Neutrophil (primary cell): ENCODE measurements around the gene TUBE1.

Experiments
- H3K27ac ChIP-seq: fragments of 200-600 bp; sonication (generic); 2 replicates; pipeline ENCODE4 v1.5.1; 2016; ENCODE audit warnings: mild to moderate bottlenecking, moderate library complexity
- H3K27me3 ChIP-seq: fragments of 200-600 bp; sonication (generic); 2 replicates; pipeline ENCODE4 v1.6.0; 2016; ENCODE audit warnings: mild to moderate bottlenecking
- H3K36me3 ChIP-seq: fragments of 200-600 bp; sonication (generic); 2 replicates; pipeline ENCODE4 v1.5.1; 2017
- H3K4me1 ChIP-seq, 2 experiments: fragments of 200-600 bp in 1 of 2; sonication (generic) in 1 of 2; 1 replicate in 1 of 2; 2 replicates in 1 of 2; pipeline versions ENCODE4 v1.5.1 to v1.6.1; 2013 to 2016; ENCODE audit warnings: low read depth in 1 of 2, low read length in 1 of 2, mild to moderate bottlenecking in 1 of 2, moderate library complexity in 1 of 2; ENCODE audit not compliant: control insufficient read depth in 1 of 2, insufficient read depth in 1 of 2
- H3K4me3 ChIP-seq, 2 experiments: fragments of 200-600 bp in 1 of 2; sonication (generic) in 1 of 2; 1 replicate in 1 of 2; 2 replicates in 1 of 2; pipeline ENCODE4 v1.5.1; 2013 to 2016; ENCODE audit warnings: low read depth in 1 of 2, low read length in 1 of 2, mild to moderate bottlenecking in 1 of 2, moderate library complexity in 1 of 2
- H3K9me3 ChIP-seq: fragments of 200-600 bp; sonication (generic); 2 replicates; pipeline ENCODE4 v1.5.1; 2016
- TF ChIP-seq, protein P1 (sequence below): fragments of 200-600 bp; sonication (generic); IDR thresholded peaks from 2 replicates; pipeline ENCODE4 v1.5.1; 2016; ENCODE audit warnings: antibody characterized with exemption

The TUBE1 gene

GRCh38 chr6:112043032-112044007 lies 44.0 kb downstream of the TUBE1 start:
- Histone ChIP-seq H3K36me3 (no peaks in the 10 kb centered on the region), H3K9me3 (no peaks in the 10 kb centered on the region), H3K27me3 (no peaks in the 10 kb centered on the region), H3K4me1 (peaks cover 3 to 4% of the 10 kb centered on the region in 2 experiments), H3K4me3 (peak overlapping the region; percentile 65 to 68), H3K27ac (peak overlapping the region; percentile 37)
- TF ChIP-seq, protein P1, sequence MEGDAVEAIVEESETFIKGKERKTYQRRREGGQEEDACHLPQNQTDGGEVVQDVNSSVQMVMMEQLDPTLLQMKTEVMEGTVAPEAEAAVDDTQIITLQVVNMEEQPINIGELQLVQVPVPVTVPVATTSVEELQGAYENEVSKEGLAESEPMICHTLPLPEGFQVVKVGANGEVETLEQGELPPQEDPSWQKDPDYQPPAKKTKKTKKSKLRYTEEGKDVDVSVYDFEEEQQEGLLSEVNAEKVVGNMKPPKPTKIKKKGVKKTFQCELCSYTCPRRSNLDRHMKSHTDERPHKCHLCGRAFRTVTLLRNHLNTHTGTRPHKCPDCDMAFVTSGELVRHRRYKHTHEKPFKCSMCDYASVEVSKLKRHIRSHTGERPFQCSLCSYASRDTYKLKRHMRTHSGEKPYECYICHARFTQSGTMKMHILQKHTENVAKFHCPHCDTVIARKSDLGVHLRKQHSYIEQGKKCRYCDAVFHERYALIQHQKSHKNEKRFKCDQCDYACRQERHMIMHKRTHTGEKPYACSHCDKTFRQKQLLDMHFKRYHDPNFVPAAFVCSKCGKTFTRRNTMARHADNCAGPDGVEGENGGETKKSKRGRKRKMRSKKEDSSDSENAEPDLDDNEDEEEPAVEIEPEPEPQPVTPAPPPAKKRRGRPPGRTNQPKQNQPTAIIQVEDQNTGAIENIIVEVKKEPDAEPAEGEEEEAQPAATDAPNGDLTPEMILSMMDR, result peak; percentile 85

- Histone ChIP-seq H3K4me3 (no peak overlapping the region), H3K27me3 (no peaks in the 10 kb centered on the region), H3K36me3 (no peaks in the 10 kb centered on the region), H3K9me3 (no peaks in the 10 kb centered on the region), H3K4me1 (peaks cover 3 to 4% of the 10 kb centered on the region in 2 experiments), H3K27ac (no peak overlapping the region)
- TF ChIP-seq, protein P1, result no peak
Observed at GRCh38 chr6:112041535-112041934, 45.7 kb downstream of the TUBE1 start.

DNA sequence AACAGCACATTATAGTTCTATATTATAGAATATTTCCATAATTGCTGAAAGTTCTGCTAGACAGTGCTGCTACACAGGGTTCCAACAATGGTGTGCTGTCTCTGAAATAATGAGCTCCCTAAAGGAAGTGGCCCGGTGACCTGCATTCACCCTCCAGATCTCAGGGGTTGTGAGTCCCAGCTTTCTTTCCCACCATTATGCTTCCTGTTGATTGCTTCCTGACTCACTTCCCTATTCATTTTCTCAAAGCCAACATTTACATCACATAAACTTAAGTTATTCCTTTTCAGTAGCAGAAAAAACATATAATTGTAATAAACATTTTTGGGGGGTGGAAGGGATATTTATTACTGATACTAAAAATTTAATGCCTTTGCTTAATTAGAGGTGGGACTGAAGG lies 46.3 kb downstream of the TUBE1 start:
- Histone ChIP-seq H3K27me3 (no peaks in the 10 kb centered on the region), H3K9me3 (no peaks in the 10 kb centered on the region), H3K27ac (no peak overlapping the region), H3K36me3 (no peaks in the 10 kb centered on the region), H3K4me1 (peaks cover 3 to 4% of the 10 kb centered on the region in 2 experiments), H3K4me3 (no peak overlapping the region)
- TF ChIP-seq, protein P1, result no peak

DNA sequence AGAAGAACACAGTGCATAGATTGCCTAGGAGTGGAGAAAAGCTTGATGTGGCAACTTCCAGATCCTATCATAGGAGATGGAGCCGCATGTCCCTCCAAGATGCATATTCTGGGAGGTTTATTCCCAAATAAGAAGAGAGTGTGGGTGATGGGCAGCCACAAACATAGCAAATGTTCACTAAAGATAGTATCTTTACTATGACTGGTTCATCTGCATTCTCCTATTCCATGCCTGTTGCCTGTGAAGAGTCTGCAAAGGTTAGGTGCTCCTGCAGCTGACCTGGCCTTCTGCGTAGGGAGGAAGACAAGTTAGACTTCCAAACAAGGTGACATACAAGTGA lies 47.9 kb downstream of the TUBE1 start:
- Histone ChIP-seq H3K4me1 (peaks cover 3 to 4% of the 10 kb centered on the region in 2 experiments), H3K9me3 (no peaks in the 10 kb centered on the region), H3K27me3 (no peaks in the 10 kb centered on the region), H3K36me3 (no peaks in the 10 kb centered on the region), H3K4me3 (no peak overlapping the region), H3K27ac (no peak overlapping the region)
- TF ChIP-seq, protein P1, result no peak

DNA sequence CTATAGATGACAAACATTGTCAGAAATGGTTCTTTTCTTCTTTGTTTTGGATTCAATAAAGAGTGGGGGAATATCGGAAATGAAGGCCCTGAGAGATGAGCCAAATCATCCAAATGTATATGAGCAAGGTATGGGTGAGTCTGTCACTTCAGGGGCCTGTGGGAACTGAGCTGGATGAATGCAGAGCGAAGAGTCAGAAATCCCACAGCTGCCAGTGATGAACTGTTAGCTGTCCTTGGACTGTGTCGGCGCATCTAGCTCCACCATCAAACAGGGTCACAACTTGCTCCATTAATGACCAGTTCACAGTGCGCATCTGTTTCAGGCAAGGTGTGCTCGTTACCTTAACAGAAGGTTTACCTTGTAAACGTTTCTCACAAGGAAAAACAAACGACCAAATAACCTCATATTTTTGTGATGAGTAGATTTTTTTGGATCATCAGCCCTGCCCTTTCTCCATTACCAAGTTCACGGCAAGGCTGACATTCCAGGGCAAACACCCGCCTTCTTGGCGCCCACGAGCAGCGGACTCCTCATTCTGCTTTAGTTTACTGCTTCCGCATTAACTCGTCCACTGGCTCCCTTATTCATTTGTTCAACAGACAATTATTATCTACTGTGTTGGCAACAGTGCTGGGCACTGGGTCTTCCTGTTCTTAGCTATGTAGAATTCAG lies 48.4 kb downstream of the TUBE1 start:
- peaks cover 3 to 4% of the 10 kb centered on the region in 2 experiments for H3K4me1 ChIP-seq
- H3K4me3 ChIP-seq, result no peak overlapping the region
- no peaks in the 10 kb centered on the region for H3K36me3 ChIP-seq
- H3K9me3 ChIP-seq, result no peaks in the 10 kb centered on the region
- H3K27me3 ChIP-seq, result no peaks in the 10 kb centered on the region
- no peak overlapping the region for H3K27ac ChIP-seq
- TF ChIP-seq, protein P1, result no peak
